GM18498 (cell line): ENCODE measurements around the gene C16orf92.
A peak's percentile ranks its signal among the peaks of the same experiment; 100 is the strongest.

ENCODE experiments used
- ATAC-seq: cut with Tn5 transposase; IDR thresholded peaks from one replicate; pipeline ENCODE4 v1.9.1; 2021; ENCODE audit warnings: mild to moderate bottlenecking, moderate library complexity; ENCODE audit not compliant: unreplicated experiment

Gene C16orf92

DNA sequence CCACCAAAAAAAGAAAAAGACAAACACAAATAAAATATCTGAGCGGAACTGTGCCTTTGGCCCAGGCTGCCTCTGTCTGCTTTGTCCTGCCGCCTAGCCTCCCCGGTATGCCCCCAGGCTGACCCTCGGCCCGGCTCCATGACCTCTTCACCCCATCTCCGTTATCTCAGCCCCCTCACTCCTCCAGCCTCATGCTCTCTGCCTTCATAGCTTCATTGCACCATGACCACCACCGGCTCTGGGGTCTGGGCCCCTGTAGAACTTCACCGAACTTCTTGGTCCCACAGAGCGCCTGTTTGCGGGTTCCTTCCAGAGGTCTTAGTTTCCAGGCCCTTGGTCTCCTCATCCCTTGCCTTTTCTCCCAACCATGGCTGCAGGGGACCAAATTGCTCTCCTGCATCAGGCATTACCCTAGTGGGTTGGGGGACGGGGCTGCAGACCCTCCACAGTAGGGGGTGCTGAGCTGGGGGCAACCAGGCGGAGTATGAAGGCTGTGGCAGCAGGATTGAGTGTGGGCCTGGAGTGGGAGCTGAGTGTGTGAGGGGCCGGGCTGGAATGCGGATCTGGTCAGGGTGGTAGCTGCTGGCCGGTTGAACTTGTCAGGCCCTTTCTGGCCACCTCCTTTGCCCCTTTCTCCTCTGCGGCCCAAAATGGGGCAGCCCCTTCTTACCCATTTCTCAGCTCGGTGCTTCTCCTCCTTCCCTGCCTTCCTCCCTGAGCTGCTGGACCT, 34.5 kb upstream of the C16orf92 start:
- no peak for ATAC-seq

GRCh38 chr16:29989111-29989858, 33.7 kb upstream of the C16orf92 start:
- no peak for ATAC-seq

DNA sequence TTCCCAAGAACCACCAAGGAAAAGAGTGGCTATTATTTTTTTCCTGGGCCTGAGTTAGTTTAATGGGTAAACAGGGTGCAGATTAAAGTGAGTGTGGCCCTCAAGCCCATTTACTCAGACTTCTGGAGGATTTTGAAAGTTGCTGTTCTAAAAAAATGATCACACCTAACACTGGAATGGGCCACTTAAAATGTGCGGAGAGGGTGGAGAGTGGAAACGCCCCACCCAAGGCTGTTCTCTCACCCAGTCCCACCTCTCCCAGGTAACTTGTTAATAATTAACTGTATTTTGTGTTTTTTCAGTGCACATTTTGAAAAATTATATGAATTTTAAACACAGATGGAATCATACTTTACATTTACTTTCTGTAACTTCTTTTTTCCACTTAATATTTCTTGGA, 33.0 kb upstream of the C16orf92 start:
- ATAC-seq = no peak

DNA sequence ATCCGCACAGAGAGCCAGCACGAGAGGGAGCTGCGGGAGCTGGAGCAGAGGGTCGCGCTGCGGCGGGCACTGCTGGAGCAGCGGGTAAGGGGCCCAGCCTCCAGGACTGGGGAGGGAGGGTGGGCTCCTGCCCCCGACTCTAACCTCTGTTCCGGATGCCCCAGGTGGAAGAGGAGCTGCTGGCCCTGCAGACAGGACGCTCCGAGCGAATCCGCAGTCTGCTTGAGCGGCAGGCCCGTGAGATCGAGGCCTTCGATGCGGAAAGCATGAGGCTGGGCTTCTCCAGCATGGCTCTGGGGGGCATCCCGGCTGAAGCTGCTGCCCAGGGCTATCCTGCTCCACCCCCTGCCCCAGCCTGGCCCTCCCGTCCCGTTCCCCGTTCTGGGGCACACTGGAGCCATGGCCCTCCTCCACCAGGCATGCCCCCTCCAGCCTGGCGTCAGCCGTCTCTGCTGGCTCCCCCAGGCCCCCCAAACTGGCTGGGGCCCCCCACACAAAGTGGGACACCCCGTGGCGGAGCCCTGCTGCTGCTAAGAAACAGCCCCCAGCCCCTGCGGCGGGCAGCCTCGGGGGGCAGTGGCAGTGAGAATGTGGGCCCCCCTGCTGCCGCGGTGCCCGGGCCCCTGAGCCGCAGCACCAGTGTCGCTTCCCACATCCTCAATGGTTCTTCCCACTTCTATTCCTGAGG, 32.0 kb upstream of the C16orf92 start:
- ATAC-seq = no peak

- no peak for ATAC-seq
Observed at GRCh38 chr16:29991571-29991904, 31.5 kb upstream of the C16orf92 start.

GRCh38 chr16:29992344-29992967, 30.5 kb upstream of the C16orf92 start:
- no peak for ATAC-seq

GRCh38 chr16:29993191-29993902, 29.7 kb upstream of the C16orf92 start:
- no peak for ATAC-seq

- no peak for ATAC-seq
Observed at GRCh38 chr16:29993903-29994599, 28.9 kb upstream of the C16orf92 start.

DNA sequence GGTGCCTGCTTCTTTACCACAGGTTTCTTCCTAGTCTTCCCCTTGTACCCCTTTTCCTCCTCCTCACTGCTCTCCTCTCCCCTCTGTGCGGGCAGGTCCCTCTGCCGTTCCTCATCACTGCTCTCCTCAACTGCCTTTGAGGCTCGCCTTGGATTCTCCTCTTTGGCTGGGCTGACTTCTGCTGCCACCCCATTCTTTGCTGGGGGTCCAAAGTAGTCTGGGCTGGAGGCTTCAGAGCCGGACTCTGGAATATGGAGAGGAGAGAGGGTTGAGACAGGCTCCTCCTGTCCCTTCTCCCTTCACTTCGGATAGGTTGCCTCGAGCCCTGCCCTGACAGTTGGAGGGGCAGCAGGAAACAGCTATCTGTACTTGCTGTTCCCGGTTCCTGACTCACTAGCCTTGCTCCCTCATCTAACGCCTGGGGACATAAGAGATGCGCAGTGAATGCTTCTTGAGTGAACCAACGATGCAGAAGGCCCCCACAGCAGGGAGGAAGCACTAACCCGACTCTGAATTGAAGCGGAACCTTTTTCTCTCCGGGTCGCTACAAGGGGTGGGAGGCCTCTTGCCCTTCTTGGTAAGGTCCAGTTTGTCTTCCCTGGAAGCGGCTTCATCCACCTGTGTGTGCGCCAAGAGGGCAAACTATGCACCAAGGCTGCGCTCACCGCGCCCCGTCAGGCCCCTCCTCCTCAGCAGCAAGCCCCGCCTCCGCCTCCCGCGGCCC, 28.2 kb upstream of the C16orf92 start:
- no peak for ATAC-seq

GRCh38 chr16:29995324-29995910, 27.6 kb upstream of the C16orf92 start, which contains the start of gene HIRIP3:
HIRIP3 (minus strand) TSS chr16:29995617; CDS start chr16:29995605, 12 bp downstream.
- peak; percentile 54 for ATAC-seq

DNA sequence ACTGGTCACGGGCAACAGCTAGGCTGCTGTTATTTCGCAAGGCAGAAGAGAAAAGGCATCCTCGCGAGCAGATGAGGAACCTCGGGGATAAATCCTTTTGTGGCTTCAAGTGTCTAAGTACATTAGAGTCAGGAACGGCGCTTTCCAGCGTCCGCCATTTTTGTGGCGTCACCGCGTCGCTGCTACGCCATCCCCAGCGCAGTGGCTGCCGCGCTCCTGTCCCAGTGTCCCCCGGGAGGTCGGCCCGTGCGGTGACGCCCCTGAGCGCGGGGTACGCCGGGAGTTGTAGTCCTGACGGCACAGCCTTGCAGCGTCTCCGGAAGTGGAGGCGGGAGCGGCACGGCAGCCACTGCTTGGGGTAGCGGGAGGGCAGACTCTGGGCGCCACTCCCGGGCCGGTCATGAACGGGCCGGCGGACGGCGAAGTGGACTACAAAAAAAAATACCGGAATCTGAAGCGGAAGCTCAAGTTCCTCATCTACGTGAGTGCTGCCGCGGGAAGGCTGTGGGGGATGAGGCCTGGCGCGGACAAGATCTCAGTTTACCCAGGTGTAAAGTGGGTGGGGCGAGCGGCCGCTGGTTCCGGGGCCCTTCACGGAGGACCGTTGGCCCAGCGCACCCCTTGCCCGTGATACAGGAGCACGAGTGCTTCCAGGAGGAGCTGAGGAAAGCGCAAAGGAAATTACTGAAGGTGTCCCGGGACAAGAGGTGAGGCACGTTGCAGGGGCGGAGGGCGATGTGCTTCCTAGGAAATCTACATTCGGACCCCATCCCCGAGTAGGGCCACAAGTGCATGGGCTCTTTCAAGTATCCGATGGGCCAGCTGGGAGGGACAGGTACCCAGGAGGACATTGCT, 26.9 kb upstream of the C16orf92 start, which contains the start of gene INO80E:
Gene INO80E, plus strand, starts transcription at position 331 of the 855 bp plus-strand sequence. Its CDS starts 70 bp downstream, at position 401.
- ATAC-seq = peak; percentile 91

GRCh38 chr16:29996766-29997250, 26.2 kb upstream of the C16orf92 start:
- ATAC-seq = no peak

DNA sequence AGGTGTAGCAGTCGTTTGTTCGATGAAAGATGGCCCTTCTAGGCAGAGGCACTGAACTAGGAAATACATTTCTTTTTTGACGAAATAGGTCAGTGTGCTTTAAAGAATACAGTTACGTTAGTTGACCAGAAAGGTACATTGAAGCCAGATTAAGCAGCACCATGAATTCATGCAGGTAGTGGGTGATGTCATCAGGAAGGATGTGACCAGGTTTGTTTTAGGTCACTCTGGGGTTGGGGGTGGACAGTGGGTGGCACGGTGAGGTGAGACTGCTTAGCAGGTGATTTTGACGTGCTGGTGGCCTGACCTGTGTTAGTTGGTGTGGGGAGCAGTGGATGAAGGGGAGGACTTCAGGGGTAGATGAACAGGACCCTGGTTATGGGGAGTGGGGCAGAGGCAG, 23.4 kb upstream of the C16orf92 start:
- ATAC-seq = no peak

GRCh38 chr16:30000735-30001631, 22.0 kb upstream of the C16orf92 start:
- no peak for ATAC-seq

DNA sequence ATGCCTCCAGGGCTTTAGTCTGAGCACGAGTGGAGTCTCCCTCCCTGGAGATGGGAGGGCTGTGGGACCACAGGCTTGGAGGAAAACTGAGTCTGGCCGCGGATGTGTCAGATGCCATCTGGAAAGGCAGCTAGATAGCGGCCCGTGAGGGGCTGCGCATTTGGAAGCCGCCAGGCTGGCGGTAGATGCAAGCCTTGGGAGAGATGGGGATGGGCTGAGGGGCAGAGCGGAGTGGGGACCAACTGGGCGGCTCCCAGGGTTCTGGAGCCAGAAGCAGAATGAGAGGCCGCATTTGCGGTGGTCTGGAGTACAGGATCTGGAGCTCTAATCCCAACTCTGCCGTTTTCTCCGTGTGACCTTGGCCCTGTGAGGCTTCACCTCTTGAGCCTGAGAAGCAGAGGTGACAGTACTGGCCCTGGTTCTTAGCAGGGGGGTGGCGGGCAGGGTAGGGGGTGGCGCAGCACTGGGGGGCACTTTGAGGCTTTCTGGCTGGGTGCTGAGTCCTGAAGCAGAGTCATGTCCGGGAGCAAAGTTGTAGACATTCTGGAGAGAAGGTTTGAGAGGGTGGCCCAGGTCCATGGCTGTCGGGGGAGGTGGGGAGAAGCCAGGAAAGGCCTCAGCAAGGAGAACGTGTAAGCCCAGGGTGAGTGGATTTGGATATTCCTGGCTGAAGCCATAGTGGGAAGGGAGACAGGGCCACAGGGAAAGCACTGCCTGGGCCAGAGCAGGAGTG, 20.2 kb upstream of the C16orf92 start:
- ATAC-seq = no peak
